Ammon's horn (tissue), 1 donor: ENCODE data around the gene AGBL4.

ENCODE experiments used
- DNase-seq: peaks from one replicate; pipeline ENCODE4 v3.0.0-alpha.2; 2016; ENCODE audit warnings: low spot score

The AGBL4 gene

DNA sequence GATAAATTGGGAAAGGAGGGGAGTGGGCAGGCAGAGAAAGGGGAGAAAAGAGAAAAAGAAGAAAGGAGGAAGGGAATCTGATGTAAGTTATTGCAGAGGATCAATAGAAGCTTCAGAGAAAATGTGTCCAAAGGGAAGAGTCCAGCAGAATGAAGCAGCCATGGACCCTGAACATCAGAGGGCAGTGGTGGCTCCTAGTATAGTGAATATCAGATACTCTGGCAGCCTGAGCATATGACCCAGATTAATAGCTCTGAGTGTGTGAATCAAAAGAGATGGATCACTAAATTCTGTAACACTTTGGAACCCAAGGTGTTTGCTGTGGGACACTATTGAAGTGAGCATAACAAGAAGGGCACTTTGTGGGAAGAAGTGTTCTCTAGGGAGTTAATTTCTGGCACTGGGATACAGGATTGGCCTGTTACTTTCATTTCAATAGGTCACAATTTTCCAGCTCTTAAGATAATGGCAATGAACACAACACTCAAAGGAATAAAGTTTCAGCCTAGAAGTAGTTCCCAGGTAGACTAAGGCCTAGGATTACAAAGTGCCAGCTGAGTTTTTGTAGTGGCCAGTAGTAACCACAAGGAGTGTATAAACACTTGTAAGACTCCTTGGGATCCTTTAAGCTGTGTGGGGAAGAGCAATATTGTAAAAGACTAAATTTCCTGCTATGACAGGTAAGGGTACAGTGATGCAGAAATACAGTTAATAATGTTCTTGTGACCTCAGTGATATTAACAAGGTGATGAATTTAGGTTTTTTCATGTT lies 1082.6 kb downstream of the AGBL4 start:
- no peak for DNase-seq

GRCh38 chr1:48940354-48940753 lies 1083.4 kb downstream of the AGBL4 start:
- DNase-seq: no peak

DNA sequence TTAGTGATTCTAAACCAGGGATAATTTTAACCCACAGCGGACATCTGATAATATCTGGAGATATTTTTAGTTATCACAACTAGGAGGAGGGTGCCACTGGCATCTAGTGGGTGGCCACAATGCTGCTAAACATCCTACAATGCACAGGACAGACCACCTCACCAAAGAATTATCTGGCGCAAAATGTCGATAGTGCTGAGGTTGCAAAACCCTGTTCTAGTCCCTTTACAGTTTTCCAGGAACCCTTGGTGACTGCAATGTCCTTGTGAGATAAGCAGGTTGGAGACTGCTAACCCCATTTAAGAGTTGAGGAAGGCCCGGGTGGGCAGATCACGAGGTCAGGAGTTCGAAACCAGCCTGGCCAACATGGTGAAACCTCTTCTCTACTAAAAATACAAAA lies 1083.9 kb downstream of the AGBL4 start:
- DNase-seq: no peak

- DNase-seq: no peak
Observed at GRCh38 chr1:48939042-48939441, 1084.7 kb downstream of the AGBL4 start.

GRCh38 chr1:48937732-48938131 lies 1086.0 kb downstream of the AGBL4 start:
- DNase-seq: no peak

DNA sequence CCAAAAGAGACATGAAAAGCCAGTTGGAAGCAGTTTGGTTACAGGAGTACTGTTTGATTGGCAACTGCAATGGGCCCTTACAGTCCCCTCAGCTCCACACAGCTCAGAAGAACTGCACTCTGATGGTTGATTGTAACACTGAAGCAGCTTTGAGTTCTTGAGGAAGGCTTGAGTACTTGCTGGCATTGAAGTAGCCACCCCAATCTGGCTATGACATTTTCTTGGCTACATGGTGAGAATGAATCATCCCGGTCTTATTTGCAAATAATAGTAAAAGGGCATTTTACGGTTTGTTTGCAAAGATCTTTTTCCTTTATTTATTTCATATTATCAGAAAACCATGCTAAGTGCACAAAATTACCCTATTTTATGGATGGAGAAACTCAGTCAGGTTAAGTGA lies 1087.3 kb downstream of the AGBL4 start:
- no peak for DNase-seq

DNA sequence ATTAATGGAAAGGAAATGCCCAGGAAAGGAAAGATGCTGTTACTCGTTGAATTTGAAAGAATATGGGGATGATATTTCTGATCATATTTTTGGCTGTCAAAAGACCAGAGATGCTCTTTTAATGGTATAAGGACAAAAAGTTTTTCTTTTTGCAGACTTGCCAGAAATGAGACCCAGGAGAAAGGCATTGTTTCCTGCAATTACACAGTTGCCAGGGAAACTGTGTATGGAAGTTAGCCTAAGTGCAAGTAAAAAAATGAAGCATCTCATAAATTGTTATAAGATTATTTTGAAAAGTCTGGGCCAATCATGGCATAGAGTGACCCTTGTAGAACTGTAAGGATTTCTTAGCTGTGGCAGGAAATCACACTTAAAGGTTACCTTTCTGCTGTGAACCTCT lies 1091.4 kb downstream of the AGBL4 start:
- no peak for DNase-seq

GRCh38 chr1:48931506-48932192 lies 1092.1 kb downstream of the AGBL4 start:
- DNase-seq: no peak

- no peak for DNase-seq
Observed at GRCh38 chr1:48930011-48930410, 1093.7 kb downstream of the AGBL4 start.

GRCh38 chr1:48924099-48924498 lies 1099.7 kb downstream of the AGBL4 start:
- no peak for DNase-seq

GRCh38 chr1:48923116-48923515 lies 1100.6 kb downstream of the AGBL4 start:
- no peak for DNase-seq

DNA sequence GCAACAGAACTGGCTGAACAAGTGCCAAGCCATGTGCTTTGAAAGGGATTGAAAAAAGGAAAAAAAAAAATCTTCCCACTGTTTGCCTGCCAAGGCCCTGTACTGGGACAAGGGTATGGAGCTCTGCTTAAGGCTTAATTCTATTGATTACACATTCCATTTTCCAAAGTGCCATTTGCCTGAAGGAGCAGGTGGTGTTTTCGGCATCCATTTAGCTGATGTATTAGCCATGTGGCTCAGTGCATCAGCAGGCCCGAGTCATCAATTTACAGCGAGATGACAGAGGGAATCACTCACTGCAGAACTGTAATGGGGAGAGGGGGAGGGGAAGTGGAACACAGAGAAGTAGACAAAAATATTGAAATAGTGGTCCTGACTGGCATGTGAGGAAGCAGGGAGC lies 1102.9 kb downstream of the AGBL4 start:
- DNase-seq: peak; percentile 52

GRCh38 chr1:48917901-48918603 lies 1105.7 kb downstream of the AGBL4 start:
- DNase-seq: no peak

DNA sequence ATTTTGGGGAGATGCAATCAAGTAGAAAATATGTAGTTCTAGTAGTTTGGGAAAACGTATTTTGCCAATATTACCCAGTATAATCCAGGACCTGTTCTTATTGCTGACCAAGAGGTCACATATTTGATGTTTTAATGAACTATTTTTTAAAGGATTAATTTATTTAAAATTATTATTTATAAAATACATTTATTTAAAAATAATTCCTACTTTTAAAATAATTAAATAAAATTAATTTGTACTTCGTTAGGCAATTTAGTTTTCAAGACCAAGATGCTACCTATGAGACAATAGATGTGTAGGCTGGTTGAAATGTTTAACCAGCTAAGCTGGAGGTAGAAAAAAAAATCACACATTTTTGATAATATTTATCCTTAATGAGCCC lies 1106.7 kb downstream of the AGBL4 start:
- no peak for DNase-seq

GRCh38 chr1:48916130-48917069 lies 1107.4 kb downstream of the AGBL4 start:
- peak; percentile 57 for DNase-seq

DNA sequence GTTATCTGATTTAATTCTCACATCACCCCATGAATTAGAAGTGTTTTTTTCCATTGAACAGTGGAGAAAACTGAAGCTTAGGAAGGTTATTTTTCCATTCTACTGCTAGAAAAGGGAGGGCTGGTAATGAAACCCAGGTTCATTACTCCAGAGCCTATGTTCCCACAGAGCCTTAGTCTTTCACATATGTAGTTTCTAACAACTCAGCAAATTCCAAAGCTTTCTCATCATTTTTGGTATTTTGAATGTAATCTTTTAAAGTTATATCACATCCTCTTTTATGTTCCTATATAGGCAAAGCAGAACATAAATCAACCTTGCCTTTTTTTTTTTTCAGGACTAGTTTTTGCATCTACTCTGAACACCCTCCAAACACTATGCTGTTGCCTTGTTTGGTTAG lies 1115.1 kb downstream of the AGBL4 start:
- no peak for DNase-seq

- no peak for DNase-seq
Observed at GRCh38 chr1:48906729-48907128, 1117.0 kb downstream of the AGBL4 start.

DNA sequence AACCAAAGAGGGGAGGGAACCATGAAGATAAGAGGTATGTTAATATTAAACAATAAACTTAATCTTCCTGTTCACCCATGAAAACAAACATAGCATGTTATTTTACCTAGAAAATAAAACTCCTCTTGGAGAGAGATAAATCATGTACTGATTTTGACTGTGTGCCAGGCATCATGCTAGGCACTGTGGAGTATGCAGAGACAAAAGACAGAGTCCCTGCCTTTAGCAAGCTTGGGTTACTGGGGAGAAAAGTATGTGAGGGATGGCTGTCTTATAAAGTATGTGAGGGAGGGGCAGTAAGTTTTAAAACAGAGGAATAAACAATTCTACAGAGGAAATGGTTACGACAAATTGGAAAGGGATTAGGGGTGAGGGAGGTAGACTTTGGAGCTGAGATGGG lies 1117.6 kb downstream of the AGBL4 start:
- DNase-seq: no peak

GRCh38 chr1:48903291-48903690 lies 1120.5 kb downstream of the AGBL4 start:
- DNase-seq: no peak

DNA sequence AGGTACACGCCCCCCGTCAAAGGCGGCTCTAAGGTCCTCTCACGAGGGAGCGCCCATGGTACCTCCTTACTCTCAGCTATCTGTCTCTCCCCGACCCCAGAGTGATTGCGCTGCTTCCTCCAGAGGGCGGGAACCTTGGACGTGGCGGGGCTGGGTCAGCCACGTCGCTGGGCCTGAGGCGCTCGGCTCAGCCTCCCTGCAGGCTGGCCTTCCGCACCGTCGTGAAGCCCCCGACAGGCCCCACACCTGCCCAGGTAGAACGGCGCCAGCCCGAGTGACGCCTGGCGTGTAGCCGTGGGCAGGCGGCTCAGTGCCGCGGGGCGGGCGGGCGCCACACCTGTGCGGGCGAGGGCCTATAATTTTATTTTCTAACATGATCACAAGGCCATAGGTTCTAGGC lies 1124.9 kb downstream of the AGBL4 start:
- no peak for DNase-seq

DNA sequence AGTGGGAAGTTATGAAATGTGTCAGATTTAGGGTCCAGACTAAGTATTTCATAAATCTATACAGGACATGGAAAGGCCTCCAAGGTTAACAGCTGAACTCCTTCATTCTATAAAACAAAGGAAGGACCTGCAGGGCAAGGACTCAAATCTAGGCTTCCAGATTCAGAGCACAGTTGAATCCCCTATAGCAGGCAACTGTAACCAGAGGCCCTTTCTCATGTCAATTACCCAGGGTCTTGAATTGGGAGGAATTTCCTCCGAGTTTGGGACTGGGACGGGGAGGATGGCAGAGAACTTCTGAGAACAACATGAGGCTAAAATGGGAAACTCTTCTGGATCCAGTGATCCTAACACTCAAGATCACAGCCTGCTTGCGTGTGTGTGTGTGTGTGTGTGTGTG lies 1134.1 kb downstream of the AGBL4 start:
- DNase-seq: no peak

GRCh38 chr1:48889082-48889481 lies 1134.7 kb downstream of the AGBL4 start:
- DNase-seq: no peak
